Keratinocyte (primary cell): ENCODE measurements around the gene ATP1A2.

Experiments
- EZH2 ChIP-seq: IDR thresholded peaks from one replicate; pipeline ENCODE4 v1.6.1; 2012; ENCODE audit warnings: inconsistent platforms, mild to moderate bottlenecking, low read length, moderate library complexity
- TF ChIP-seq, protein P1 (sequence below), 3 experiments: IDR thresholded peaks in 1 of 3; conservative IDR thresholded peaks in 1 of 3; optimal IDR thresholded peaks in 1 of 3; 2 replicates in 2 of 3; 3 replicates in 1 of 3; pipeline versions ENCODE3 to v1.5.1; 2011; ENCODE audit warnings: low read length in 3 of 3, mild to moderate bottlenecking in 3 of 3, moderate library complexity in 2 of 3, control low read depth in 1 of 3, inconsistent platforms in 1 of 3; ENCODE audit not compliant: insufficient read depth in 2 of 3; ENCODE audit errors: extremely low read depth in 1 of 3

GRCh38 chr1:160099716-160100375, 15.7 kb upstream of the ATP1A2 start:
- TF ChIP-seq, protein P1, sequence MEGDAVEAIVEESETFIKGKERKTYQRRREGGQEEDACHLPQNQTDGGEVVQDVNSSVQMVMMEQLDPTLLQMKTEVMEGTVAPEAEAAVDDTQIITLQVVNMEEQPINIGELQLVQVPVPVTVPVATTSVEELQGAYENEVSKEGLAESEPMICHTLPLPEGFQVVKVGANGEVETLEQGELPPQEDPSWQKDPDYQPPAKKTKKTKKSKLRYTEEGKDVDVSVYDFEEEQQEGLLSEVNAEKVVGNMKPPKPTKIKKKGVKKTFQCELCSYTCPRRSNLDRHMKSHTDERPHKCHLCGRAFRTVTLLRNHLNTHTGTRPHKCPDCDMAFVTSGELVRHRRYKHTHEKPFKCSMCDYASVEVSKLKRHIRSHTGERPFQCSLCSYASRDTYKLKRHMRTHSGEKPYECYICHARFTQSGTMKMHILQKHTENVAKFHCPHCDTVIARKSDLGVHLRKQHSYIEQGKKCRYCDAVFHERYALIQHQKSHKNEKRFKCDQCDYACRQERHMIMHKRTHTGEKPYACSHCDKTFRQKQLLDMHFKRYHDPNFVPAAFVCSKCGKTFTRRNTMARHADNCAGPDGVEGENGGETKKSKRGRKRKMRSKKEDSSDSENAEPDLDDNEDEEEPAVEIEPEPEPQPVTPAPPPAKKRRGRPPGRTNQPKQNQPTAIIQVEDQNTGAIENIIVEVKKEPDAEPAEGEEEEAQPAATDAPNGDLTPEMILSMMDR (optimal IDR thresholded peaks at IDR 0.05 in 1 of 3, IDR thresholded peaks at IDR 0.05 in 1 of 3, conservative IDR thresholded peaks at IDR 0.05 in 1 of 3; ENCODE audit: extremely low read depth in 1 of 3, insufficient read depth in 2 of 3, low read length in 3 of 3) = no peak
- no peak for TF ChIP-seq EZH2
